CD14-positive monocyte (primary cell): ENCODE results near the gene BTBD9. TPM values are rescaled to one million over a fixed set of nuclear protein-coding genes. Genes with fewer than 3 reads are reported as not detected.

Source experiments
- DNase-seq, 3 donors: peaks; one replicate each; pipeline ENCODE4 v3.0.0-alpha.2; 2011 to 2022
- H2AFZ ChIP-seq: 2 replicates; pipeline ENCODE4 v1.6.0; 2012; ENCODE audit warnings: mild to moderate bottlenecking, low read depth, low read length, inconsistent platforms; ENCODE audit not compliant: insufficient read depth, poor library complexity, severe bottlenecking
- H3K27ac ChIP-seq, 2 donors: 1 replicate in 1 of 2; 2 replicates in 1 of 2; pipeline ENCODE4 v1.5.1; 2012 to 2013; ENCODE audit warnings: low read length in 2 of 2, control low read depth in 1 of 2, inconsistent platforms in 1 of 2, low read depth in 1 of 2, mild to moderate bottlenecking in 1 of 2
- H3K27me3 ChIP-seq, 2 donors: one replicate each; pipeline versions ENCODE4 v1.6.0 to v1.6.1; 2011 to 2013; ENCODE audit warnings: low read length in 2 of 2; ENCODE audit not compliant: control insufficient read depth in 2 of 2, insufficient read depth in 2 of 2
- H3K36me3 ChIP-seq, 2 donors: replicated peaks in 1 of 2; 1 replicate in 1 of 2; 2 replicates in 1 of 2; pipeline versions ENCODE4 v1.5.1 to v1.6.1; 2012 to 2013; ENCODE audit warnings: low read length in 2 of 2, control low read depth in 1 of 2, inconsistent platforms in 1 of 2, mild to moderate bottlenecking in 1 of 2; ENCODE audit not compliant: insufficient read depth in 2 of 2, control insufficient read depth in 1 of 2
- H3K4me1 ChIP-seq, 2 donors: 1 replicate in 1 of 2; 2 replicates in 1 of 2; pipeline versions ENCODE4 v1.5.1 to v1.6.1; 2012 to 2013; ENCODE audit warnings: low read length in 2 of 2, control low read depth in 1 of 2, inconsistent platforms in 1 of 2, mild to moderate bottlenecking in 1 of 2, moderate library complexity in 1 of 2; ENCODE audit not compliant: insufficient read depth in 2 of 2, control insufficient read depth in 1 of 2
- H3K4me2 ChIP-seq: replicated peaks from 2 replicates; pipeline ENCODE3; 2012; ENCODE audit warnings: low read length, moderate library complexity, mild to moderate bottlenecking; ENCODE audit not compliant: poor library complexity, severe bottlenecking; ENCODE audit errors: extremely low read depth
- H3K4me3 ChIP-seq, 3 experiments: fragments of 200-600 bp in 1 of 3; sonication (generic) in 1 of 3; replicated peaks in 1 of 3; 1 replicate in 2 of 3; 2 replicates in 1 of 3; pipeline ENCODE4 v1.5.1; 2011 to 2013; ENCODE audit warnings: low read length in 3 of 3, mild to moderate bottlenecking in 3 of 3, control low read depth in 2 of 3, low read depth in 2 of 3, inconsistent platforms in 1 of 3, moderate library complexity in 1 of 3
- H3K79me2 ChIP-seq: 2 replicates; pipeline ENCODE4 v1.6.0; 2012; ENCODE audit warnings: mild to moderate bottlenecking, control low read depth, inconsistent platforms, low read length, moderate library complexity; ENCODE audit not compliant: insufficient read depth
- H3K9ac ChIP-seq: 2 replicates; pipeline ENCODE4 v1.6.0; 2017; ENCODE audit warnings: low read length, mild to moderate bottlenecking; ENCODE audit not compliant: insufficient read depth, poor library complexity, severe bottlenecking
- H3K9me3 ChIP-seq, 2 donors: replicated peaks in 1 of 2; 1 replicate in 1 of 2; 2 replicates in 1 of 2; pipeline versions ENCODE4 v1.5.1 to v1.6.1; 2012 to 2013; ENCODE audit warnings: low read length in 2 of 2, control low read depth in 1 of 2; ENCODE audit not compliant: control insufficient read depth in 1 of 2, insufficient read depth in 1 of 2
- H4K20me1 ChIP-seq: 2 replicates; pipeline ENCODE4 v1.6.0; 2012; ENCODE audit warnings: mild to moderate bottlenecking, low read length, control low read depth, moderate library complexity; ENCODE audit not compliant: insufficient read depth
- H3K27ac Mint-ChIP-seq, 7 donors: one replicate each; pipeline ENCODE4 v1.8.0; 2020; ENCODE audit warnings: mild to moderate bottlenecking in 7 of 7, mixed read lengths in 7 of 7, moderate library complexity in 6 of 7, inconsistent platforms in 2 of 7
- H3K27me3 Mint-ChIP-seq, 3 donors: one replicate each; pipeline ENCODE4 v1.8.0; 2021 to 2022; ENCODE audit warnings: low read depth in 3 of 3, mild to moderate bottlenecking in 3 of 3, mixed read lengths in 3 of 3, moderate library complexity in 3 of 3, inconsistent platforms in 1 of 3
- H3K36me3 Mint-ChIP-seq, 2 donors: one replicate each; pipeline ENCODE4 v1.8.0; 2020; ENCODE audit warnings: mixed read lengths in 2 of 2, inconsistent platforms in 1 of 2, mild to moderate bottlenecking in 1 of 2
- H3K4me1 Mint-ChIP-seq: one replicate; pipeline ENCODE4 v1.8.0; 2020; ENCODE audit warnings: mild to moderate bottlenecking, mixed read lengths
- H3K4me3 Mint-ChIP-seq, 2 donors: one replicate each; pipeline ENCODE4 v1.8.0; 2020; ENCODE audit warnings: mild to moderate bottlenecking in 2 of 2, mixed read lengths in 2 of 2, moderate library complexity in 1 of 2
- H3K9me3 Mint-ChIP-seq, 7 donors: one replicate each; pipeline ENCODE4 v1.8.0; 2020 to 2022; ENCODE audit warnings: mixed read lengths in 7 of 7, mild to moderate bottlenecking in 6 of 7, moderate library complexity in 6 of 7, inconsistent platforms in 2 of 7
- CTCF ChIP-seq: fragments of 200-600 bp; IDR thresholded peaks from one replicate; pipeline ENCODE4 v1.8.0; 2022; ENCODE audit warnings: antibody characterized with exemption, mild to moderate bottlenecking
- WGBS: methylation state at CpG from one replicate; pipeline ENCODE4 v1.1.5; 2013; ENCODE audit warnings: missing lambda C conversion rate; ENCODE audit not compliant: insufficient coverage; 5-methylcytosine and 5-hydroxymethylcytosine counted together
- intact Hi-C, 2 donors: fragments of 100-400 bp; cut with micrococcal nuclease; formaldehyde crosslinking; loops; one replicate each; pipeline versions ENCODE4 v1.15.0 to v1.15.1; 2023
- polyA plus RNA-seq, 3 donors: library from polyadenylated mRNA; depleted of rRNA in 1 of 3; unstranded in 2 of 3; stranded (reverse) in 1 of 3; fragments of 300-500 nt in 2 of 3; fragments of >200 nt in 1 of 3; fragmentation: Illumina TruSeq in 2 of 3; gene quantifications; 1 replicate in 2 of 3; 2 replicates in 1 of 3; pipeline ENCODE4 v1.2.3, GENCODE V29; 2012 to 2021

Gene BTBD9
- polyA plus RNA-seq, 3 donors: 5.2 to 7.5 (median 6.2) TPM

- no peaks in the 10 kb centered on the region for H3K9me3 ChIP-seq
- H3K27me3 ChIP-seq: no peaks in the 10 kb centered on the region
- no peaks in the 10 kb centered on the region for H3K4me1 ChIP-seq
- H3K27ac Mint-ChIP-seq: no peak overlapping the region
- no peak overlapping the region for H3K4me3 Mint-ChIP-seq
- 100% methylated on average over 2 of the region's 5 CpGs for WGBS
- TF ChIP-seq CTCF: no peak
- DNase-seq: no peak
- no peaks in the 10 kb centered on the region for H3K36me3 Mint-ChIP-seq
- no peak overlapping the region for H3K4me2 ChIP-seq
- no peak overlapping the region for H3K9ac ChIP-seq
- no peak overlapping the region for H3K4me3 ChIP-seq
- no peaks in the 10 kb centered on the region for H3K27me3 Mint-ChIP-seq
- intact Hi-C loops: no loop called here
- no peak overlapping the region for H2AFZ ChIP-seq
- no peaks in the 10 kb centered on the region for H3K79me2 ChIP-seq
- H4K20me1 ChIP-seq: no peaks in the 10 kb centered on the region
- H3K27ac ChIP-seq: no peak overlapping the region
- H3K4me1 Mint-ChIP-seq: peaks cover 2% of the 10 kb centered on the region
- no peaks in the 10 kb centered on the region for H3K36me3 ChIP-seq
- peaks cover 0 to 2% (median 0%) of the 10 kb centered on the region in 7 donors for H3K9me3 Mint-ChIP-seq
Observed at GRCh38 chr6:38389875-38390274, 249.9 kb downstream of the BTBD9 start.

- Histone ChIP-seq H2AFZ (no peak overlapping the region), H3K4me2 (no peak overlapping the region), H3K27ac (no peak overlapping the region), H3K9ac (no peak overlapping the region), H3K36me3 (no peaks in the 10 kb centered on the region), H4K20me1 (no peaks in the 10 kb centered on the region), H3K4me1 (no peaks in the 10 kb centered on the region), H3K9me3 (no peaks in the 10 kb centered on the region), H3K4me3 (no peak overlapping the region), H3K27me3 (no peaks in the 10 kb centered on the region), H3K79me2 (no peaks in the 10 kb centered on the region)
- Mint-ChIP-seq H3K4me3 (no peak overlapping the region), H3K4me1 (no peaks in the 10 kb centered on the region), H3K36me3 (no peaks in the 10 kb centered on the region), H3K27ac (no peak overlapping the region), H3K27me3 (no peaks in the 10 kb centered on the region), H3K9me3 (no peaks in the 10 kb centered on the region)
- DNase-seq: no peak
- TF ChIP-seq CTCF: no peak
- intact Hi-C loops: no loop called here
Observed at GRCh38 chr6:38387971-38388370, 251.8 kb downstream of the BTBD9 start.
